Spleen (tissue), 11 donors: Measurements from ENCODE around the gene PTPN3. TPM values are rescaled to one million over a fixed set of nuclear protein-coding genes. Genes with fewer than 3 reads are reported as not detected.

Experiments used
- DNase-seq: peaks from one replicate; pipeline ENCODE4 v3.0.0-alpha.2; 2020
- H3K27ac ChIP-seq, 8 donors: fragments of 200-600 bp; sonication (generic) in 7 of 8; 1 replicate in 4 of 8; 2 replicates in 4 of 8; pipeline versions ENCODE4 v1.5.0 to v1.8.0; 2016 to 2021; ENCODE audit warnings: inconsistent platforms in 4 of 8, mild to moderate bottlenecking in 4 of 8, moderate library complexity in 1 of 8
- H3K27me3 ChIP-seq, 7 donors: fragments of 200-600 bp; sonication (generic) in 6 of 7; replicated peaks in 1 of 7; 1 replicate in 4 of 7; 2 replicates in 3 of 7; pipeline versions ENCODE4 v1.5.0 to v1.8.0; 2016 to 2021; ENCODE audit warnings: inconsistent platforms in 3 of 7, mild to moderate bottlenecking in 1 of 7
- H3K36me3 ChIP-seq, 6 donors: fragments of 200-600 bp; sonication (generic) in 5 of 6; 1 replicate in 4 of 6; 2 replicates in 2 of 6; pipeline versions ENCODE4 v1.5.0 to v1.8.0; 2016 to 2021; ENCODE audit warnings: inconsistent platforms in 2 of 6
- H3K4me1 ChIP-seq, 6 donors: fragments of 200-600 bp; sonication (generic) in 5 of 6; 1 replicate in 3 of 6; 2 replicates in 3 of 6; pipeline versions ENCODE4 v1.5.0 to v1.8.0; 2016 to 2021; ENCODE audit warnings: inconsistent platforms in 3 of 6
- H3K4me3 ChIP-seq, 8 donors: fragments of 200-600 bp; sonication (generic) in 7 of 8; 1 replicate in 4 of 8; 2 replicates in 4 of 8; pipeline versions ENCODE4 v1.5.0 to v1.8.0; 2016 to 2021; ENCODE audit warnings: inconsistent platforms in 4 of 8, mild to moderate bottlenecking in 4 of 8, moderate library complexity in 2 of 8
- H3K9me3 ChIP-seq, 8 donors: fragments of 200-600 bp; sonication (generic) in 7 of 8; 1 replicate in 4 of 8; 2 replicates in 4 of 8; pipeline versions ENCODE4 v1.5.0 to v1.8.0; 2016 to 2021; ENCODE audit warnings: inconsistent platforms in 4 of 8
- POLR2A ChIP-seq, 3 donors: fragments of 450-650 bp; IDR thresholded peaks; one replicate each; pipeline ENCODE4 v1.5.1; 2017; ENCODE audit warnings: antibody characterized with exemption in 3 of 3, mild to moderate bottlenecking in 1 of 3
- POLR2AphosphoS5 ChIP-seq, 3 donors: sonication (generic); formaldehyde crosslinking; IDR thresholded peaks; one replicate each; pipeline ENCODE4 v1.5.1; 2017; ENCODE audit warnings: antibody characterized with exemption in 3 of 3
- WGBS, 5 donors: extraction: QIAGEN DNeasy Blood & Tissue Kit in 3 of 5; methylation state at CpG; one replicate each; pipeline versions ENCODE4 v1.1.5 to v1.1.7; 2013 to 2018; 5-methylcytosine and 5-hydroxymethylcytosine counted together
- intact Hi-C: fragments of 100-400 bp; cut with DNase I; formaldehyde crosslinking; loops from one replicate; pipeline ENCODE4 v1.15.0; 2023; ENCODE audit warnings: low total_unique reads
- polyA plus RNA-seq, 3 donors: library from polyadenylated mRNA; stranded (reverse); fragments of 200-250 nt; gene quantifications; one replicate each; pipeline ENCODE4 v1.2.1, GENCODE V29; 2013
- total RNA-seq, 7 donors: library from RNA; depleted of rRNA in 3 of 7; stranded (reverse); fragments of >200 nt in 3 of 7; fragmentation: NEBNext Ultra II Directional in 4 of 7; extraction: Animal tissue kit (Norgen Biotek cat#: 25700) in 4 of 7; gene quantifications; one replicate each; pipeline versions ENCODE4 v1.1.0 to v1.2.1, GENCODE V29; 2016 to 2021
- TF ChIP-seq, protein P1 (sequence below), 11 experiments: fragments of 200-600 bp in 7 of 11; fragments of 450-650 bp in 4 of 11; sonication (generic) in 4 of 11; IDR thresholded peaks in 8 of 11; conservative IDR thresholded peaks in 3 of 11; 1 replicate in 7 of 11; 2 replicates in 4 of 11; pipeline versions ENCODE4 v1.4.0 to v1.8.0; 2016 to 2021; ENCODE audit warnings: antibody characterized with exemption in 11 of 11, inconsistent platforms in 4 of 11, mild to moderate bottlenecking in 1 of 11
- donor health status: healthy with polysubstance abuse.
- donor health status: DM: no; HTN: no; CAD: no; lungs with moderate emphysema.
- donor health status: DM: no; HTN: no; CAD: no.
- donor health status: Bipolar disorder and iron deficiency.
- donor health status: healthy.
- donor health status: DM: no; HTN: no; CAD: no.
- donor health status: DM: yes; HTN: yes; CAD: no.

Gene PTPN3
- total and polyA plus RNA-seq, 10 donors = 0.20 to 1.7 (median 0.48) TPM

DNA sequence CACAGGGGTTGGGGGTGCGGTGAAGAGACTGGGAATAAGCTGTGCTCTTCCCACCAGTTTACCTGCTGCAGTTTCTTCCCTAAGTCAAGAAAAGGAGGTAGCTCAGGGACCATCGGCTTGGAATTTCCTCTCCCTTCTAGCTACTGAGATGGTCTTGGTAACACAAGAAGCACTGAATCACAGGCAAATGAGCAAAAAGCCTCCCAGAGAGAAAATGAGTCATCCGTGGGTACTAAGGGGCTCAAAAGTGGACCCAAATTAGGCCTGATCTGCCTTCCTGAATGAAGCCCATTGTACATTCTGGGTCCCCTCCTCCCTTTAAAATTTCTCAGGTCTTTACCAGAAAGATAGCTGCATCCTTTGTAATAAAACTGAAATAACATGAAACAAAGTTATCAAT is 49.9 kb downstream of the PTPN3 start:
- no peak for TF ChIP-seq POLR2A (IDR thresholded peaks at IDR 0.05)
- no peak for TF ChIP-seq POLR2AphosphoS5 (IDR thresholded peaks at IDR 0.05)
- Histone ChIP-seq H3K36me3 (no peaks in the 10 kb centered on the region), H3K4me3 (no peak overlapping the region), H3K27me3 (peaks cover 0 to 70% (median 4%) of the 10 kb centered on the region in 7 donors), H3K27ac (no peak overlapping the region), H3K4me1 (no peaks in the 10 kb centered on the region), H3K9me3 (no peaks in the 10 kb centered on the region)
- intact Hi-C loops = no loop called here
- no peak for DNase-seq
- WGBS, 5 donors = 79 to 88% (median 87%) methylated on average over 3 of the region's 3 CpGs

DNA sequence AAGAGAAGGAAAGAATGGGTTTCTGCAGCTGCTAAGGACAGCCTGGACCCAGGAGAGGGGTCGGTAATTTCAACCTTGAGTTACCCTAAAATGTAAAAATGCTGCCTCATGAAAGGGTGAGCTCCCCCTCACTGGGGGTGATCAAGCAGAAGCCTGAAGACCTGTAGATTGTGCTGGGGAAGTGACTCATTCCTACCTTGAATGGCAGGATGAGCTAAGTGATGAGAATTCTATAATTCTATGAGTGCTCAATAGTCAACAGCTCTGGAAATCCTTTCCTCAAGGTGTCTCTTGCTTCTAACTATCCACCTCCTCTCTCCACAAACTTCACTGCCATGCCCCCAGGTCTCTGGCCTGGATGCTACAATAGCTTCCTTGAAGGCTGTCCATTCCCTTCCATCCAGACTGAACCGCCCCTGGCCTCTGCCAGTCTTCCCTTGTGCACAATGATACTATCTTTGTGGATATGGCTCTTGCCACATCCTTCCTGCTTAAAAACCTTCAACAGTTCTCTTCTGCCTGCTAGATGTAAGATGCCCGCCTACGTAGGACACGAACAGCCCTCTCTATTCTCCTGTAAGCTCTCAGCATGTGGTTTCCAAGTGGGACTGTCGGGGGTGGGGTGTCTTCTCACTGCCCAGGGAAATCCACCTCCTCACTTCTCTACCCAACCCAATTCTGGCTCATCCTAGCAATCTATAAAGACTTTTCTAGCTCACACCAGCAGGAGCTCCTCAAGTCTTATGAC is 50.6 kb downstream of the PTPN3 start:
- no peak for TF ChIP-seq POLR2AphosphoS5 (IDR thresholded peaks at IDR 0.05)
- TF ChIP-seq POLR2A (IDR thresholded peaks at IDR 0.05) = no peak
- TF ChIP-seq, protein P1, sequence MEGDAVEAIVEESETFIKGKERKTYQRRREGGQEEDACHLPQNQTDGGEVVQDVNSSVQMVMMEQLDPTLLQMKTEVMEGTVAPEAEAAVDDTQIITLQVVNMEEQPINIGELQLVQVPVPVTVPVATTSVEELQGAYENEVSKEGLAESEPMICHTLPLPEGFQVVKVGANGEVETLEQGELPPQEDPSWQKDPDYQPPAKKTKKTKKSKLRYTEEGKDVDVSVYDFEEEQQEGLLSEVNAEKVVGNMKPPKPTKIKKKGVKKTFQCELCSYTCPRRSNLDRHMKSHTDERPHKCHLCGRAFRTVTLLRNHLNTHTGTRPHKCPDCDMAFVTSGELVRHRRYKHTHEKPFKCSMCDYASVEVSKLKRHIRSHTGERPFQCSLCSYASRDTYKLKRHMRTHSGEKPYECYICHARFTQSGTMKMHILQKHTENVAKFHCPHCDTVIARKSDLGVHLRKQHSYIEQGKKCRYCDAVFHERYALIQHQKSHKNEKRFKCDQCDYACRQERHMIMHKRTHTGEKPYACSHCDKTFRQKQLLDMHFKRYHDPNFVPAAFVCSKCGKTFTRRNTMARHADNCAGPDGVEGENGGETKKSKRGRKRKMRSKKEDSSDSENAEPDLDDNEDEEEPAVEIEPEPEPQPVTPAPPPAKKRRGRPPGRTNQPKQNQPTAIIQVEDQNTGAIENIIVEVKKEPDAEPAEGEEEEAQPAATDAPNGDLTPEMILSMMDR (IDR thresholded peaks at IDR 0.05 in 8 of 11, conservative IDR thresholded peaks at IDR 0.05 in 3 of 11) = no peak
- Histone ChIP-seq H3K36me3 (no peaks in the 10 kb centered on the region), H3K9me3 (no peaks in the 10 kb centered on the region), H3K4me1 (no peaks in the 10 kb centered on the region), H3K27ac (no peak overlapping the region), H3K27me3 (peaks cover 0 to 70% (median 4%) of the 10 kb centered on the region in 7 donors), H3K4me3 (no peak overlapping the region)
- no peak for DNase-seq
- intact Hi-C loops = no loop called here
- WGBS, 5 donors = 45 to 65% (median 46%) methylated on average over 6 of the region's 6 CpGs

DNA sequence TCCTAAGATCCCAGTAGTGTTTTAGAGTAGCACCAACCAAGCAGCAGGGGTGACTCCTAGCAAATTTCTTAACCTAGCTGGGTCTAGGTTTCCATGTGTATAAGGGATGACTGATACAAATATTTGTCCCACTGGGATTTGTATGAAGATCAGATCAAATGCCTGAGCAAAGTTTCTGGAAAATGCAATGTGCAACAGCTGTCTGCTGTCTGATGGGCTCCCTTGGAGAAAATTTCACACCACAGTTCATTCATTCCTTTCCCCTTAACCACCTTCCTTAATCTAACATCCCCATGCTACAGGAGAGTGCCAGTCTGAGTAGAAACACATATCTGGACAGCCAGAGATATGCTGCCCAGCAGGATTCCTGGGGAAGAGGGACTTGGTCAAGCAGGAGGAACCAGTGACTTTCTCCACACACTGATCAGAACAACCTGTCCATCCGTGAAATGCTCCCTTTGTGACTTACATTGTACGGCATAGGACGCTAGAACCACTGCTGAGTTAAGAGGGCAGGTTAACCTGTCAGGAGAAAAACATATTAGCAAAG is 53.3 kb downstream of the PTPN3 start:
- Histone ChIP-seq H3K27ac (no peak overlapping the region), H3K9me3 (no peaks in the 10 kb centered on the region), H3K27me3 (peaks cover 0 to 63% (median 4%) of the 10 kb centered on the region in 7 donors), H3K4me3 (no peak overlapping the region), H3K4me1 (peaks cover 15 to 18% (median 16%) of the 10 kb centered on the region in 6 donors), H3K36me3 (no peaks in the 10 kb centered on the region)
- 85 to 92% (median 88%) methylated on average over 3 of the region's 3 CpGs for WGBS, 5 donors
- no peak for DNase-seq
- intact Hi-C loops = no loop called here
- TF ChIP-seq POLR2AphosphoS5 (IDR thresholded peaks at IDR 0.05) (no peak), POLR2A (IDR thresholded peaks at IDR 0.05) (no peak)
- TF ChIP-seq, protein P1 (IDR thresholded peaks at IDR 0.05 in 8 of 11, conservative IDR thresholded peaks at IDR 0.05 in 3 of 11) = no peak

DNA sequence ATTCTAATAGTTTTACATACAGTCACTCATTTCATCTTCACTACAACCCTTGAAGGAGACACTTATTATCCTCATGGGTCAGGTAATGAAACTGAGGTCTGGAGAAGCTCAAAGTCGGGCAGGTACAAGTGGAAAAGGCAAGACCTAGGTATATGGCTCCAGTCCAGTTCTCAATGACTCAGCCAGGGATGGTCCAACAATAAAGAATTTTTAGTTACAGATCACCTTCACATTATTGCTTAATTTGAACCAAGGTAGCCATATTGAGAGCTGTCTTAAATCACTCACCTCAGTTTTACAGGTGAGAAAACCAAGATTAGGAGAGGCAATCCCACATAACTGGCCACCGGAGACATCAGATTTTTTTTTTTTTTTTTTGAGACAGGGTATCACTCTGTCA is 55.4 kb downstream of the PTPN3 start:
- TF ChIP-seq POLR2AphosphoS5 (IDR thresholded peaks at IDR 0.05) = no peak
- TF ChIP-seq, protein P1 (IDR thresholded peaks at IDR 0.05 in 8 of 11, conservative IDR thresholded peaks at IDR 0.05 in 3 of 11) = no peak
- TF ChIP-seq POLR2A (IDR thresholded peaks at IDR 0.05) = no peak
- H3K4me1 ChIP-seq = peaks cover 16 to 24% (median 21%) of the 10 kb centered on the region in 6 donors
- DNase-seq = no peak
- WGBS, 5 donors = 79 to 88% (median 86%) methylated on average over 2 of the region's 2 CpGs
- H3K27ac ChIP-seq = no peak overlapping the region
- peaks cover 0 to 61% (median 0%) of the 10 kb centered on the region in 7 donors for H3K27me3 ChIP-seq
- no peaks in the 10 kb centered on the region for H3K9me3 ChIP-seq
- no peaks in the 10 kb centered on the region for H3K36me3 ChIP-seq
- no peak overlapping the region for H3K4me3 ChIP-seq
- intact Hi-C loops = no loop called here
